HEK293 (cell line): Measurements from ENCODE around the gene UBL7.
A peak's percentile ranks its signal among the peaks of the same experiment; 100 is the strongest.

Experiments
- FEZF1 ChIP-seq: fragments of 450-650 bp; formaldehyde crosslinking; IDR thresholded peaks from 2 replicates; pipeline ENCODE4 v1.5.1; 2016; ENCODE audit warnings: missing biosample characterization, missing genetic modification characterization
- YY1 ChIP-seq: fragments of 450-650 bp; formaldehyde crosslinking; IDR thresholded peaks from 2 replicates; pipeline ENCODE4 v1.5.1; 2018; ENCODE audit warnings: missing biosample characterization, missing genetic modification characterization
- ZBTB7A ChIP-seq: fragments of 450-650 bp; formaldehyde crosslinking; IDR thresholded peaks from 2 replicates; pipeline ENCODE4 v1.5.1; 2016; ENCODE audit warnings: low read depth, missing biosample characterization, missing genetic modification characterization
- ZFP37 ChIP-seq: fragments of 450-650 bp; formaldehyde crosslinking; IDR thresholded peaks from 2 replicates; pipeline ENCODE4 v1.5.1; 2016; ENCODE audit warnings: missing biosample characterization, missing genetic modification characterization
- ZNF121 ChIP-seq: fragments of 450-650 bp; formaldehyde crosslinking; IDR thresholded peaks from 2 replicates; pipeline ENCODE4 v1.5.1; 2016; ENCODE audit warnings: missing biosample characterization, missing genetic modification characterization
- ZNF354C ChIP-seq: fragments of 450-650 bp; formaldehyde crosslinking; IDR thresholded peaks from 2 replicates; pipeline ENCODE4 v1.5.1; 2016; ENCODE audit warnings: missing biosample characterization, missing genetic modification characterization, low read depth, borderline replicate concordance
- ZNF391 ChIP-seq: fragments of 450-650 bp; formaldehyde crosslinking; IDR thresholded peaks from 2 replicates; pipeline ENCODE4 v1.5.1; 2016; ENCODE audit warnings: low read depth, missing biosample characterization, missing genetic modification characterization, borderline replicate concordance
- ZNF394 ChIP-seq: fragments of 450-650 bp; formaldehyde crosslinking; IDR thresholded peaks from 2 replicates; pipeline ENCODE4 v1.5.1; 2016; ENCODE audit warnings: missing biosample characterization, missing genetic modification characterization, mild to moderate bottlenecking, moderate library complexity, borderline replicate concordance
- ZNF837 ChIP-seq: fragments of 450-650 bp; formaldehyde crosslinking; IDR thresholded peaks from 2 replicates; pipeline ENCODE4 v1.5.1; 2016; ENCODE audit warnings: missing biosample characterization, missing genetic modification characterization
- TF ChIP-seq, protein P1 (sequence below): fragments of 450-650 bp; formaldehyde crosslinking; IDR thresholded peaks from 2 replicates; pipeline ENCODE4 v1.5.1; 2016; ENCODE audit warnings: missing biosample characterization, missing genetic modification characterization, low read depth
- TF ChIP-seq, protein P2 (sequence below): fragments of 450-650 bp; formaldehyde crosslinking; IDR thresholded peaks from 2 replicates; pipeline ENCODE4 v1.5.1; 2016; ENCODE audit warnings: missing biosample characterization, missing genetic modification characterization
- TF ChIP-seq, protein P3 (sequence below): fragments of 450-650 bp; formaldehyde crosslinking; IDR thresholded peaks from 2 replicates; pipeline ENCODE4 v1.5.1; 2016; ENCODE audit warnings: missing biosample characterization, missing genetic modification characterization
- TF ChIP-seq, protein P4 (sequence below): fragments of 450-650 bp; formaldehyde crosslinking; conservative IDR thresholded peaks from 2 replicates; pipeline ENCODE4 v1.5.1; 2016; ENCODE audit warnings: low read depth, missing biosample characterization, missing genetic modification characterization
- TF ChIP-seq, protein P5 (sequence below): fragments of 450-650 bp; formaldehyde crosslinking; IDR thresholded peaks from 2 replicates; pipeline ENCODE4 v1.5.1; 2016; ENCODE audit warnings: missing biosample characterization, missing genetic modification characterization

DNA sequence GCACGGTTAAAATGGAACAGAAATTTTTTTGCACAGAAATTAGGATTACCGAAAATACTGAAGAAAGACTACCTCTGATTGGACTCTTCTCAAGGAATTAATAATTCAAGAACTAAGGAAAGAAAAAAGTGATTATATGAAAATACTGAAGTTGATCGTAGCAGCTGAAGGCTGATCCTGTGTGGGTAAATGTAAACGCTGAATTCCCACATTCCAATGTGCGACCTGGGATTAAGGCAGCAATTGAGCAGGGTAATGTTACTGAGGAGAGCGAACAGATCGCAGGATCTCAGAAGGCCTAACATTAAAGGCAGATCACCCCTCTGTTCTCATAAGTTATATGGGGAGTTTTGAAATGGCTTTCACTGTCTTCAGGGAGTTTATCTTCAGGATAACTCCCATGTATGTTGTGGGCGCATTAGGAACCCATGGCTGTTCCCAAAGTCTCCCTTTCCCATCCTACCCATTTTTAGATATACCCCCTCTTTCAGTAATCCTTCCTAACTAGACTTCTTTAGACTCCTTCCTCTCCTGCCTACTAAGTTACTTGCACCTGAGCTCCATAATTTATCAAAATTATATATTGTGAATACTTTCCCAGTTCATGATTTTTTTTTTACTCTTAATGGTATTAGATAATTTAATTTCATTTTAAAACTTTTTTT is 1.0 kb upstream of the UBL7 start:
- TF ChIP-seq, protein P1, sequence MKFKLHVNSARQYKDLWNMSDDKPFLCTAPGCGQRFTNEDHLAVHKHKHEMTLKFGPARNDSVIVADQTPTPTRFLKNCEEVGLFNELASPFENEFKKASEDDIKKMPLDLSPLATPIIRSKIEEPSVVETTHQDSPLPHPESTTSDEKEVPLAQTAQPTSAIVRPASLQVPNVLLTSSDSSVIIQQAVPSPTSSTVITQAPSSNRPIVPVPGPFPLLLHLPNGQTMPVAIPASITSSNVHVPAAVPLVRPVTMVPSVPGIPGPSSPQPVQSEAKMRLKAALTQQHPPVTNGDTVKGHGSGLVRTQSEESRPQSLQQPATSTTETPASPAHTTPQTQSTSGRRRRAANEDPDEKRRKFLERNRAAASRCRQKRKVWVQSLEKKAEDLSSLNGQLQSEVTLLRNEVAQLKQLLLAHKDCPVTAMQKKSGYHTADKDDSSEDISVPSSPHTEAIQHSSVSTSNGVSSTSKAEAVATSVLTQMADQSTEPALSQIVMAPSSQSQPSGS (tag by site-specific recombination), result no peak
- no peak for TF ChIP-seq ZFP37
- no peak for TF ChIP-seq ZNF121 (tag by site-specific recombination)
- TF ChIP-seq ZNF354C (tag by site-specific recombination), result no peak
- TF ChIP-seq FEZF1 (tag by site-specific recombination), result no peak
- TF ChIP-seq, protein P2, sequence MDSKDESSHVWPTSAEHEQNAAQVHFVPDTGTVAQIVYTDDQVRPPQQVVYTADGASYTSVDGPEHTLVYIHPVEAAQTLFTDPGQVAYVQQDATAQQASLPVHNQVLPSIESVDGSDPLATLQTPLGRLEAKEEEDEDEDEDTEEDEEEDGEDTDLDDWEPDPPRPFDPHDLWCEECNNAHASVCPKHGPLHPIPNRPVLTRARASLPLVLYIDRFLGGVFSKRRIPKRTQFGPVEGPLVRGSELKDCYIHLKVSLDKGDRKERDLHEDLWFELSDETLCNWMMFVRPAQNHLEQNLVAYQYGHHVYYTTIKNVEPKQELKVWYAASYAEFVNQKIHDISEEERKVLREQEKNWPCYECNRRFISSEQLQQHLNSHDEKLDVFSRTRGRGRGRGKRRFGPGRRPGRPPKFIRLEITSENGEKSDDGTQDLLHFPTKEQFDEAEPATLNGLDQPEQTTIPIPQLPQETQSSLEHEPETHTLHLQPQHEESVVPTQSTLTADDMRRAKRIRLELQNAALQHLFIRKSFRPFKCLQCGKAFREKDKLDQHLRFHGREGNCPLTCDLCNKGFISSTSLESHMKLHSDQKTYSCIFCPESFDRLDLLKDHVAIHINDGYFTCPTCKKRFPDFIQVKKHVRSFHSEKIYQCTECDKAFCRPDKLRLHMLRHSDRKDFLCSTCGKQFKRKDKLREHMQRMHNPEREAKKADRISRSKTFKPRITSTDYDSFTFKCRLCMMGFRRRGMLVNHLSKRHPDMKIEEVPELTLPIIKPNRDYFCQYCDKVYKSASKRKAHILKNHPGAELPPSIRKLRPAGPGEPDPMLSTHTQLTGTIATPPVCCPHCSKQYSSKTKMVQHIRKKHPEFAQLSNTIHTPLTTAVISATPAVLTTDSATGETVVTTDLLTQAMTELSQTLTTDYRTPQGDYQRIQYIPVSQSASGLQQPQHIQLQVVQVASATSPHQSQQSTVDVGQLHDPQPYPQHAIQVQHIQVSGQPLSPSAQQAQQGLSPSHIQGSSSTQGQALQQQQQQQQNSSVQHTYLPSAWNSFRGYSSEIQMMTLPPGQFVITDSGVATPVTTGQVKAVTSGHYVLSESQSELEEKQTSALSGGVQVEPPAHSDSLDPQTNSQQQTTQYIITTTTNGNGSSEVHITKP (tag by site-specific recombination), result no peak
- TF ChIP-seq, protein P3, sequence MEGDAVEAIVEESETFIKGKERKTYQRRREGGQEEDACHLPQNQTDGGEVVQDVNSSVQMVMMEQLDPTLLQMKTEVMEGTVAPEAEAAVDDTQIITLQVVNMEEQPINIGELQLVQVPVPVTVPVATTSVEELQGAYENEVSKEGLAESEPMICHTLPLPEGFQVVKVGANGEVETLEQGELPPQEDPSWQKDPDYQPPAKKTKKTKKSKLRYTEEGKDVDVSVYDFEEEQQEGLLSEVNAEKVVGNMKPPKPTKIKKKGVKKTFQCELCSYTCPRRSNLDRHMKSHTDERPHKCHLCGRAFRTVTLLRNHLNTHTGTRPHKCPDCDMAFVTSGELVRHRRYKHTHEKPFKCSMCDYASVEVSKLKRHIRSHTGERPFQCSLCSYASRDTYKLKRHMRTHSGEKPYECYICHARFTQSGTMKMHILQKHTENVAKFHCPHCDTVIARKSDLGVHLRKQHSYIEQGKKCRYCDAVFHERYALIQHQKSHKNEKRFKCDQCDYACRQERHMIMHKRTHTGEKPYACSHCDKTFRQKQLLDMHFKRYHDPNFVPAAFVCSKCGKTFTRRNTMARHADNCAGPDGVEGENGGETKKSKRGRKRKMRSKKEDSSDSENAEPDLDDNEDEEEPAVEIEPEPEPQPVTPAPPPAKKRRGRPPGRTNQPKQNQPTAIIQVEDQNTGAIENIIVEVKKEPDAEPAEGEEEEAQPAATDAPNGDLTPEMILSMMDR (tag by site-specific recombination), result no peak
- TF ChIP-seq, protein P4, sequence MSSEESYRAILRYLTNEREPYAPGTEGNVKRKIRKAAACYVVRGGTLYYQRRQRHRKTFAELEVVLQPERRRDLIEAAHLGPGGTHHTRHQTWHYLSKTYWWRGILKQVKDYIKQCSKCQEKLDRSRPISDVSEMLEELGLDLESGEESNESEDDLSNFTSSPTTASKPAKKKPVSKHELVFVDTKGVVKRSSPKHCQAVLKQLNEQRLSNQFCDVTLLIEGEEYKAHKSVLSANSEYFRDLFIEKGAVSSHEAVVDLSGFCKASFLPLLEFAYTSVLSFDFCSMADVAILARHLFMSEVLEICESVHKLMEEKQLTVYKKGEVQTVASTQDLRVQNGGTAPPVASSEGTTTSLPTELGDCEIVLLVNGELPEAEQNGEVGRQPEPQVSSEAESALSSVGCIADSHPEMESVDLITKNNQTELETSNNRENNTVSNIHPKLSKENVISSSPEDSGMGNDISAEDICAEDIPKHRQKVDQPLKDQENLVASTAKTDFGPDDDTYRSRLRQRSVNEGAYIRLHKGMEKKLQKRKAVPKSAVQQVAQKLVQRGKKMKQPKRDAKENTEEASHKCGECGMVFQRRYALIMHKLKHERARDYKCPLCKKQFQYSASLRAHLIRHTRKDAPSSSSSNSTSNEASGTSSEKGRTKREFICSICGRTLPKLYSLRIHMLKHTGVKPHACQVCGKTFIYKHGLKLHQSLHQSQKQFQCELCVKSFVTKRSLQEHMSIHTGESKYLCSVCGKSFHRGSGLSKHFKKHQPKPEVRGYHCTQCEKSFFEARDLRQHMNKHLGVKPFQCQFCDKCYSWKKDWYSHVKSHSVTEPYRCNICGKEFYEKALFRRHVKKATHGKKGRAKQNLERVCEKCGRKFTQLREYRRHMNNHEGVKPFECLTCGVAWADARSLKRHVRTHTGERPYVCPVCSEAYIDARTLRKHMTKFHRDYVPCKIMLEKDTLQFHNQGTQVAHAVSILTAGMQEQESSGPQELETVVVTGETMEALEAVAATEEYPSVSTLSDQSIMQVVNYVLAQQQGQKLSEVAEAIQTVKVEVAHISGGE (tag by site-specific recombination), result 0 out of 2 replicates have a peak, but pooled peaks have one; percentile 11
- TF ChIP-seq, protein P5, sequence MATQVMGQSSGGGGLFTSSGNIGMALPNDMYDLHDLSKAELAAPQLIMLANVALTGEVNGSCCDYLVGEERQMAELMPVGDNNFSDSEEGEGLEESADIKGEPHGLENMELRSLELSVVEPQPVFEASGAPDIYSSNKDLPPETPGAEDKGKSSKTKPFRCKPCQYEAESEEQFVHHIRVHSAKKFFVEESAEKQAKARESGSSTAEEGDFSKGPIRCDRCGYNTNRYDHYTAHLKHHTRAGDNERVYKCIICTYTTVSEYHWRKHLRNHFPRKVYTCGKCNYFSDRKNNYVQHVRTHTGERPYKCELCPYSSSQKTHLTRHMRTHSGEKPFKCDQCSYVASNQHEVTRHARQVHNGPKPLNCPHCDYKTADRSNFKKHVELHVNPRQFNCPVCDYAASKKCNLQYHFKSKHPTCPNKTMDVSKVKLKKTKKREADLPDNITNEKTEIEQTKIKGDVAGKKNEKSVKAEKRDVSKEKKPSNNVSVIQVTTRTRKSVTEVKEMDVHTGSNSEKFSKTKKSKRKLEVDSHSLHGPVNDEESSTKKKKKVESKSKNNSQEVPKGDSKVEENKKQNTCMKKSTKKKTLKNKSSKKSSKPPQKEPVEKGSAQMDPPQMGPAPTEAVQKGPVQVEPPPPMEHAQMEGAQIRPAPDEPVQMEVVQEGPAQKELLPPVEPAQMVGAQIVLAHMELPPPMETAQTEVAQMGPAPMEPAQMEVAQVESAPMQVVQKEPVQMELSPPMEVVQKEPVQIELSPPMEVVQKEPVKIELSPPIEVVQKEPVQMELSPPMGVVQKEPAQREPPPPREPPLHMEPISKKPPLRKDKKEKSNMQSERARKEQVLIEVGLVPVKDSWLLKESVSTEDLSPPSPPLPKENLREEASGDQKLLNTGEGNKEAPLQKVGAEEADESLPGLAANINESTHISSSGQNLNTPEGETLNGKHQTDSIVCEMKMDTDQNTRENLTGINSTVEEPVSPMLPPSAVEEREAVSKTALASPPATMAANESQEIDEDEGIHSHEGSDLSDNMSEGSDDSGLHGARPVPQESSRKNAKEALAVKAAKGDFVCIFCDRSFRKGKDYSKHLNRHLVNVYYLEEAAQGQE (tag by site-specific recombination), result no peak
- TF ChIP-seq YY1 (tag by site-specific recombination), result no peak
- no peak for TF ChIP-seq ZBTB7A (tag by site-specific recombination)
- no peak for TF ChIP-seq ZNF391 (tag by site-specific recombination)
- TF ChIP-seq ZNF837, result no peak
- TF ChIP-seq ZNF394 (tag by site-specific recombination), result no peak
